ENCODE measurements around the gene CRABP2. TPM values are rescaled to one million over a fixed set of nuclear protein-coding genes. Genes with fewer than 3 reads are reported as not detected.
A peak's percentile ranks its signal among the peaks of the same experiment; 100 is the strongest.

CRABP2 gene
- total RNA-seq, 1 donor from 2014 or later = 2.4 TPM

DNA sequence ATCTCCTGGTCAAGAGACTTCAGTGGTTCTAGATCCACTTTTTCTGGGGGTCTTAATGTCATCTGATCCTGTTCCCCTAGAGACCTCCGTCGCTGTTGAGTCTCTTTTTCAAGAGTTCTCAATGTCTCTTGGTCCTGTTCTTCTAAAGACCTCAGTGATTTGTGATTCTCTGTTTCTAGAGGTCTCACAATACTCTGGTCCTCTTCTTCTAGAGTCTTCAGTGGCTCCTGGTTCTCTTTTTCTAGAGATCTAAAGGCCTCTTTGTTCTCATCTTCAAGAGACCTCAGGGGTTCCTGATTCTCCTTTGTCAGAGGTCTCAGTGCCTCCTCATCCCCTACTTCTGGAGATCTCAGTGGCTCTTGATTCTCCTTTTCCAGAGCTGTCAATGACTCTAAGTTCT, 33.6 kb downstream of the CRABP2 start:
- H3K9me3 Mint-ChIP-seq (ENCODE audit: unreplicated experiment) = peaks cover 36% of the 10 kb centered on the region
- TF ChIP-seq, protein P1, sequence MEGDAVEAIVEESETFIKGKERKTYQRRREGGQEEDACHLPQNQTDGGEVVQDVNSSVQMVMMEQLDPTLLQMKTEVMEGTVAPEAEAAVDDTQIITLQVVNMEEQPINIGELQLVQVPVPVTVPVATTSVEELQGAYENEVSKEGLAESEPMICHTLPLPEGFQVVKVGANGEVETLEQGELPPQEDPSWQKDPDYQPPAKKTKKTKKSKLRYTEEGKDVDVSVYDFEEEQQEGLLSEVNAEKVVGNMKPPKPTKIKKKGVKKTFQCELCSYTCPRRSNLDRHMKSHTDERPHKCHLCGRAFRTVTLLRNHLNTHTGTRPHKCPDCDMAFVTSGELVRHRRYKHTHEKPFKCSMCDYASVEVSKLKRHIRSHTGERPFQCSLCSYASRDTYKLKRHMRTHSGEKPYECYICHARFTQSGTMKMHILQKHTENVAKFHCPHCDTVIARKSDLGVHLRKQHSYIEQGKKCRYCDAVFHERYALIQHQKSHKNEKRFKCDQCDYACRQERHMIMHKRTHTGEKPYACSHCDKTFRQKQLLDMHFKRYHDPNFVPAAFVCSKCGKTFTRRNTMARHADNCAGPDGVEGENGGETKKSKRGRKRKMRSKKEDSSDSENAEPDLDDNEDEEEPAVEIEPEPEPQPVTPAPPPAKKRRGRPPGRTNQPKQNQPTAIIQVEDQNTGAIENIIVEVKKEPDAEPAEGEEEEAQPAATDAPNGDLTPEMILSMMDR (IDR thresholded peaks at IDR 0.05; ENCODE audit: partially characterized antibody, unreplicated experiment) = no peak
- peaks cover 16% of the 10 kb centered on the region for H3K36me3 Mint-ChIP-seq (ENCODE audit: unreplicated experiment)
- H3K4me1 Mint-ChIP-seq (ENCODE audit: low read depth, unreplicated experiment) = peaks cover 50% of the 10 kb centered on the region
- H3K27ac Mint-ChIP-seq (ENCODE audit: unreplicated experiment) = peak overlapping the region; percentile 78
- DNase-seq = no peak
- H3K27me3 Mint-ChIP-seq (ENCODE audit: unreplicated experiment) = peaks cover 39% of the 10 kb centered on the region
- H3K4me3 Mint-ChIP-seq (ENCODE audit: unreplicated experiment) = peak overlapping the region; percentile 87

DNA sequence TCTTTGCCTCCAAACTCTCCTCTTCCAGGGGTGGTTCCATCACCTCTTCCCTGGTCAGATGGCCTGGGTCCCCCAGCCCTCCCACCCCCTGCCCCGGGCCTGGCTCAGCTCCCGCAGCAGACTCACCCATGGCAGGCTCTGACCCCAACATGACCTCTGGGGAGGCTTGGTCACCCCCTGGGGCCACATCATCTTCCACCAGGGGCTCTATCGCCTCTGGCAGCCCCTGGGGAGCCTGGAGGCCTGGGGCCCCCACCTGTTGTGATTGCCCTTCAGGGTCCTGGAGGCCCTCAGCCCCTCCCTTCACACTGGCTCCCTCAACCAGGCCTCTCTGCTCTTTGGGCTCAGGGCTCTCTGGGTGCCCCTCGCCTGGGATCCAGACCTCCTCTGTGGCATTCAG, 34.6 kb downstream of the CRABP2 start:
- Mint-ChIP-seq H3K4me1 (ENCODE audit: low read depth, unreplicated experiment) (peaks cover 54% of the 10 kb centered on the region), H3K4me3 (ENCODE audit: unreplicated experiment) (peak overlapping the region; percentile 87), H3K27ac (ENCODE audit: unreplicated experiment) (peak overlapping the region; percentile 17), H3K36me3 (ENCODE audit: unreplicated experiment) (peaks cover 16% of the 10 kb centered on the region), H3K9me3 (ENCODE audit: unreplicated experiment) (peaks cover 34% of the 10 kb centered on the region), H3K27me3 (ENCODE audit: unreplicated experiment) (peaks cover 41% of the 10 kb centered on the region)
- DNase-seq = no peak
- TF ChIP-seq, protein P1 (IDR thresholded peaks at IDR 0.05; ENCODE audit: partially characterized antibody, unreplicated experiment) = no peak

DNA sequence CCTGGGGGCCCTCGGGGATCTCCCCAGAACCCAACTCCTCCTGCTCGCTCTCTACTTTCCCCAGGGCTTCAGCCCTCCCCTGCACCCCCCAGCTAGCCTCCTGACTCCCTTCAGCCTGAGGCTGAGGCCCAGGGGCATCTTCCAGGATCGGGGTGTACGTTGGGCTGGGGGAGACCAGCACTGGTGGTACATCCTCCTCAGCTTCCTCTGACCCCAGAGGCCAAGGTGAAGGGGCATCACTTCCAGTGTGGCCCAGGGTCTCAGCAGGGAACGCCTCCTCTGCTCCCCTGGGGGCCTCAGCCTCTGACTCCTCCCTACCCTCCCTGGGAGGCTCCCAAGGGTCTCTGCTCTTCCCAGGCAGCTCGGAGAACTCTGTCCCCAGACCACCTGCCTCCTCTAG, 35.0 kb downstream of the CRABP2 start:
- Mint-ChIP-seq H3K27me3 (ENCODE audit: unreplicated experiment) (peaks cover 39% of the 10 kb centered on the region), H3K4me1 (ENCODE audit: low read depth, unreplicated experiment) (peaks cover 57% of the 10 kb centered on the region), H3K27ac (ENCODE audit: unreplicated experiment) (no peak overlapping the region), H3K36me3 (ENCODE audit: unreplicated experiment) (peaks cover 16% of the 10 kb centered on the region), H3K9me3 (ENCODE audit: unreplicated experiment) (peaks cover 33% of the 10 kb centered on the region), H3K4me3 (ENCODE audit: unreplicated experiment) (no peak overlapping the region)
- no peak for DNase-seq
- TF ChIP-seq, protein P1 (IDR thresholded peaks at IDR 0.05; ENCODE audit: partially characterized antibody, unreplicated experiment) = no peak

DNA sequence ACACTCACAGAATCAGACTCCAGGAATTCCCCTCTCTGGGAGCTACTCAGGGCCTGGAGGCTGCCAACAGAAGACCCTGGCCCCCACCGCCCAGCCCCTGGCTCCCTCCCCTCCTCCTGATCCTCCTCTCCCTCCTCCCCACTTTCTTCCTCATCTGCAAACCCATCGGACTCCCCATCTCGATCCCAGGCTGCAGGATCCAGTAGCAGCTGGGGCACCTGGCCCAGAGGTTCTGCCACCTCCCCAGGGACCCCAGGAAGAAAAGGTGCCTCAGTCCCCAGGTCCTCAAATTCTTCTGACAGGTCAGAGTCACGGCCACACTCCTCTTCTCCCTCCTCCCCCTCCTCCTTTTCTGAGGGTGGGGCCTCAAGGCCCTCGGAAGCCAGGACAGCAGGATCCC, 35.6 kb downstream of the CRABP2 start:
- H3K36me3 Mint-ChIP-seq (ENCODE audit: unreplicated experiment) = peaks cover 16% of the 10 kb centered on the region
- peak overlapping the region; percentile 71 for H3K27ac Mint-ChIP-seq (ENCODE audit: unreplicated experiment)
- TF ChIP-seq, protein P1 (IDR thresholded peaks at IDR 0.05; ENCODE audit: partially characterized antibody, unreplicated experiment) = no peak
- H3K4me3 Mint-ChIP-seq (ENCODE audit: unreplicated experiment) = no peak overlapping the region
- H3K4me1 Mint-ChIP-seq (ENCODE audit: low read depth, unreplicated experiment) = peaks cover 54% of the 10 kb centered on the region
- no peak for DNase-seq
- H3K9me3 Mint-ChIP-seq (ENCODE audit: unreplicated experiment) = peaks cover 30% of the 10 kb centered on the region
- peaks cover 38% of the 10 kb centered on the region for H3K27me3 Mint-ChIP-seq (ENCODE audit: unreplicated experiment)

DNA sequence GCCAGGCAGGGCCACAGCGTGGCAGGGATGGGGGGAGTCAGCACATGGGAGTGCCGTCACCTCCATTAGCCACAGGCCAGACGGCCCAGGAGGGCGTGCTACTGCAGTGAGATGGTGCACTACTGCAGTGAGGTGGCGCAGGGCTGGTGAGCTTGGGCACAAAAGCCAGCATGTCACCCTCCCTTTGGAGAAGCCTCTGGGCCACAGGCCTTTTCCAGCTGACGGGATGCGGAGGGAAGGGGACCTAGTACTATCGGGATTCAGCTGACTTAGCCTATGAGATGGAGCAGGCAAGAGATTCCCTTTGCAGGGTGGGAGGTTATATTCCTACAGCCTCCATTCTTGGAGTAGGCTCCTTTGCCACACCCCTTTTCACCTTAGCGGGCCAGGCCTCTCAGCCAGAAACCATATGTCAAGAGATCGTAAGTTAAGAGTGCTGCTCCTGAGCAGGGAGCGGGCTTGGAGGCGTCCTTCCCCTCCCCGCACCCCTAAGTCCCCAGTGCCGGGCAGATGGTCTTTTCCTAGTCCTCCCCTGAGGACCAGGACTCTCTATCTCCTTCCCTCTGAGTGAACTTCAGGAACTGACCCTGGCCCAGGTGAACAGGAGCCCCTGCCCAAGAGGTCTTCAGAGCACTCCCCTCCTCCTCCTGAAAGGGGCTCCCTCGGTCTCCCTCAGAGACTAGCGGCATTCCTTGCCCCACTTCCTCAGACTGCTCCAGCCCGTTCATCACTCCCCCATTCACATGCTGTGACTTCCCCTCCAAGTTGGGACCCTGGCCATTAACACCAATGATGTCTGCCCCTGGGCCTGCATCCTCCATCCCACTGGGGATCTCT, 36.4 kb downstream of the CRABP2 start:
- TF ChIP-seq, protein P1 (IDR thresholded peaks at IDR 0.05; ENCODE audit: partially characterized antibody, unreplicated experiment) = no peak
- Mint-ChIP-seq H3K27me3 (ENCODE audit: unreplicated experiment) (peaks cover 37% of the 10 kb centered on the region), H3K36me3 (ENCODE audit: unreplicated experiment) (peaks cover 16% of the 10 kb centered on the region), H3K9me3 (ENCODE audit: unreplicated experiment) (peaks cover 26% of the 10 kb centered on the region), H3K4me1 (ENCODE audit: low read depth, unreplicated experiment) (peaks cover 59% of the 10 kb centered on the region), H3K27ac (ENCODE audit: unreplicated experiment) (peak overlapping the region; percentile 71), H3K4me3 (ENCODE audit: unreplicated experiment) (peak overlapping the region; percentile 40)
- peak; percentile 67 for DNase-seq

Data from glutamatergic neuron (in vitro differentiated cells).